Astrocyte (in vitro differentiated cells and primary cell): ENCODE measurements around the gene INPP5A.

Experiments
- EZH2 ChIP-seq: IDR thresholded peaks from 2 replicates; pipeline ENCODE4 v1.6.1; 2012; ENCODE audit warnings: mild to moderate bottlenecking, low read length, inconsistent platforms; ENCODE audit not compliant: insufficient read depth
- TF ChIP-seq, protein P1 (sequence below): IDR thresholded peaks from 2 replicates; pipeline ENCODE4 v1.5.1; 2011; ENCODE audit warnings: low read depth, mild to moderate bottlenecking, inconsistent platforms, low read length, moderate library complexity; ENCODE audit not compliant: insufficient read depth

DNA sequence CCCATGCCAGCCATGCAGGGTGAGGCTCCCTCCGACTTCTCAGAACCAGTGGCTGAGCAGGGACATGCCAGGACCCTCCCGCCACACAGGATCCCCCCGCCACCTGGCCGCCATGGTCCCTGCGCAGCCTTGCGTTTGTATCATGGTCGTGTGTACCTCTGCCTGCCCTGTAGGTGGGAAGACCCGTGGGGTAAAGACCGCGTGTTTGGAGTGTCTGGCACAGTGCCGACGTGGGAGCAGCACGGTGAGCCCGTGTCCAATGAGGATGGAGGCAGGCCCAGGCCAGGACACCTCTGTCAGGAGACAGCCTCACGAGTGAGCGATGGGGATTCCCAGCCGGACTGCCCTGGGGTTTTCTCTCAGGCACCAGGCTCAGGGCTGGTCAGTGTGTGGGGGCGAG is 216.5 kb downstream of the INPP5A start:
- TF ChIP-seq, protein P1, sequence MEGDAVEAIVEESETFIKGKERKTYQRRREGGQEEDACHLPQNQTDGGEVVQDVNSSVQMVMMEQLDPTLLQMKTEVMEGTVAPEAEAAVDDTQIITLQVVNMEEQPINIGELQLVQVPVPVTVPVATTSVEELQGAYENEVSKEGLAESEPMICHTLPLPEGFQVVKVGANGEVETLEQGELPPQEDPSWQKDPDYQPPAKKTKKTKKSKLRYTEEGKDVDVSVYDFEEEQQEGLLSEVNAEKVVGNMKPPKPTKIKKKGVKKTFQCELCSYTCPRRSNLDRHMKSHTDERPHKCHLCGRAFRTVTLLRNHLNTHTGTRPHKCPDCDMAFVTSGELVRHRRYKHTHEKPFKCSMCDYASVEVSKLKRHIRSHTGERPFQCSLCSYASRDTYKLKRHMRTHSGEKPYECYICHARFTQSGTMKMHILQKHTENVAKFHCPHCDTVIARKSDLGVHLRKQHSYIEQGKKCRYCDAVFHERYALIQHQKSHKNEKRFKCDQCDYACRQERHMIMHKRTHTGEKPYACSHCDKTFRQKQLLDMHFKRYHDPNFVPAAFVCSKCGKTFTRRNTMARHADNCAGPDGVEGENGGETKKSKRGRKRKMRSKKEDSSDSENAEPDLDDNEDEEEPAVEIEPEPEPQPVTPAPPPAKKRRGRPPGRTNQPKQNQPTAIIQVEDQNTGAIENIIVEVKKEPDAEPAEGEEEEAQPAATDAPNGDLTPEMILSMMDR = no peak
- no peak for TF ChIP-seq EZH2
